H1 (cell line): Measurements from ENCODE around the gene DYNLT1. TPM values are rescaled to one million over a fixed set of nuclear protein-coding genes. Genes with fewer than 3 reads are reported as not detected.

Source experiments
- CTCF ChIA-PET: fragments of 300-600 bp; sonication (Branson Sonifier 250); formaldehyde crosslinking; loops from one replicate; lab custom pipeline; 2021; ENCODE audit not compliant: partially characterized antibody; lab: Charles Lee
- POLR2A ChIA-PET: fragments of 300-600 bp; sonication (Branson Sonifier 250); formaldehyde crosslinking; loops from one replicate; lab custom pipeline; 2021; ENCODE audit warnings: inconsistent platforms; ENCODE audit not compliant: partially characterized antibody; lab: Charles Lee
- DNase-seq, 2 experiments: peaks; one replicate each; pipeline versions ENCODE4 v3.0.0 to v3.0.0-alpha.2; 2010 to 2022; ENCODE audit warnings: low spot score in 2 of 2, low read depth in 1 of 2, mixed read lengths in 1 of 2
- FAIRE-seq: peaks from 2 replicates; lab custom pipeline; 2011; peaks lifted over from hg19 to GRCh38; lab: Jason Lieb, UNC
- H2AFZ ChIP-seq: 2 replicates; pipeline ENCODE4 v1.8.1; 2012; ENCODE audit warnings: low read length, inconsistent platforms
- H2AK5ac ChIP-seq: 2 replicates; pipeline ENCODE4 v1.6.1; 2013; ENCODE audit warnings: low read depth, low read length
- H2BK120ac ChIP-seq: replicated peaks from 2 replicates; pipeline ENCODE3; 2013; ENCODE audit warnings: low read depth, low read length, inconsistent platforms
- H2BK12ac ChIP-seq: 2 replicates; pipeline ENCODE4 v1.6.1; 2013; ENCODE audit warnings: low read depth, low read length
- H2BK15ac ChIP-seq: 2 replicates; pipeline ENCODE4 v1.6.1; 2013; ENCODE audit warnings: low read length
- H2BK20ac ChIP-seq: 2 replicates; pipeline ENCODE4 v1.6.1; 2013; ENCODE audit warnings: low read length
- H2BK5ac ChIP-seq: 2 replicates; pipeline ENCODE4 v1.6.1; 2013; ENCODE audit warnings: low read depth, low read length
- H3K14ac ChIP-seq: 2 replicates; pipeline ENCODE4 v1.6.1; 2013; ENCODE audit warnings: inconsistent platforms; ENCODE audit not compliant: insufficient read length
- H3K18ac ChIP-seq: 2 replicates; pipeline ENCODE4 v1.6.1; 2013; ENCODE audit warnings: low read length; ENCODE audit errors: extremely low read depth
- H3K23ac ChIP-seq: 2 replicates; pipeline ENCODE4 v1.6.1; 2013; ENCODE audit warnings: inconsistent platforms; ENCODE audit not compliant: insufficient read length
- H3K23me2 ChIP-seq: 2 replicates; pipeline ENCODE4 v1.6.1; 2013; ENCODE audit warnings: low read depth, low read length
- H3K27ac ChIP-seq: 2 replicates; pipeline ENCODE4 v1.6.1; 2011; ENCODE audit warnings: low read depth, low read length, inconsistent platforms
- H3K27me3 ChIP-seq, 4 experiments: replicated peaks in 1 of 4; 1 replicate in 1 of 4; 2 replicates in 3 of 4; pipeline versions ENCODE4 v1.6.1 to v1.8.1; 2011 to 2013; ENCODE audit warnings: low read length in 3 of 4, mild to moderate bottlenecking in 3 of 4, inconsistent platforms in 2 of 4, mixed read lengths in 2 of 4, moderate library complexity in 1 of 4; ENCODE audit not compliant: control insufficient read depth in 3 of 4, insufficient read depth in 3 of 4; ENCODE audit errors: extremely low read depth in 1 of 4
- H3K36me3 ChIP-seq, 4 experiments: 2 replicates each; pipeline versions ENCODE4 v1.6.1 to v1.8.1; 2011 to 2013; ENCODE audit warnings: mild to moderate bottlenecking in 4 of 4, low read length in 3 of 4, moderate library complexity in 2 of 4, control low read depth in 1 of 4, inconsistent platforms in 1 of 4; ENCODE audit not compliant: insufficient read depth in 4 of 4, control insufficient read depth in 2 of 4
- H3K4ac ChIP-seq: replicated peaks from 2 replicates; pipeline ENCODE3; 2013; ENCODE audit warnings: low read length, low read depth, mixed read lengths, inconsistent platforms; ENCODE audit not compliant: insufficient read length
- H3K4me1 ChIP-seq, 4 experiments: replicated peaks in 1 of 4; 1 replicate in 1 of 4; 2 replicates in 3 of 4; pipeline versions ENCODE4 v1.6.1 to v1.8.1; 2011 to 2013; ENCODE audit warnings: low read length in 3 of 4, inconsistent platforms in 2 of 4, mixed read lengths in 1 of 4; ENCODE audit not compliant: insufficient read depth in 4 of 4, control insufficient read depth in 3 of 4
- H3K4me2 ChIP-seq, 2 experiments: 2 replicates each; pipeline versions ENCODE4 v1.6.1 to v1.8.1; 2011 to 2013; ENCODE audit warnings: low read depth in 2 of 2, low read length in 2 of 2, control low read depth in 1 of 2, inconsistent platforms in 1 of 2, mild to moderate bottlenecking in 1 of 2; ENCODE audit not compliant: insufficient read depth in 1 of 2
- H3K4me3 ChIP-seq, 4 experiments: fragments of 200-600, 300-600 bp in 1 of 4; sonication (generic), shearing (Covaris generic), sonication (Bioruptor Twin) in 1 of 4; 2 replicates each; pipeline versions ENCODE4 v1.5.1 to v1.8.1; 2011 to 2016; ENCODE audit warnings: low read length in 4 of 4, low read depth in 3 of 4, control low read depth in 2 of 4, inconsistent platforms in 2 of 4, mild to moderate bottlenecking in 2 of 4, mixed read lengths in 1 of 4, moderate library complexity in 1 of 4; ENCODE audit not compliant: insufficient read depth in 2 of 4; ENCODE audit errors: extremely low read depth in 1 of 4
- H3K56ac ChIP-seq: replicated peaks from 2 replicates; pipeline ENCODE3; 2013; ENCODE audit warnings: low read depth, mild to moderate bottlenecking, mixed read lengths, low read length, inconsistent platforms; ENCODE audit not compliant: insufficient read length
- H3K79me1 ChIP-seq: 2 replicates; pipeline ENCODE4 v1.6.1; 2013; ENCODE audit warnings: low read depth, low read length, control low read depth
- H3K79me2 ChIP-seq, 2 experiments: 2 replicates each; pipeline versions ENCODE4 v1.6.1 to v1.8.1; 2012 to 2013; ENCODE audit warnings: low read length in 2 of 2, mild to moderate bottlenecking in 2 of 2, inconsistent platforms in 1 of 2; ENCODE audit not compliant: insufficient read depth in 2 of 2, control insufficient read depth in 1 of 2
- H3K9ac ChIP-seq, 4 experiments: replicated peaks in 1 of 4; 1 replicate in 1 of 4; 2 replicates in 3 of 4; pipeline versions ENCODE4 v1.6.1 to v1.8.1; 2011 to 2013; ENCODE audit warnings: low read depth in 3 of 4, low read length in 3 of 4, control low read depth in 2 of 4, mild to moderate bottlenecking in 2 of 4, moderate library complexity in 2 of 4, inconsistent platforms in 1 of 4; ENCODE audit errors: extremely low read depth in 1 of 4
- H3K9me3 ChIP-seq, 2 experiments: 2 replicates each; pipeline versions ENCODE4 v1.6.1 to v1.8.1; 2012 to 2013; ENCODE audit warnings: mild to moderate bottlenecking in 2 of 2, moderate library complexity in 2 of 2, control low read depth in 1 of 2, inconsistent platforms in 1 of 2, low read depth in 1 of 2, low read length in 1 of 2, mixed read lengths in 1 of 2; ENCODE audit not compliant: insufficient read depth in 2 of 2
- H4K20me1 ChIP-seq, 2 experiments: replicated peaks in 1 of 2; 2 replicates each; pipeline versions ENCODE3 to v1.8.1; 2011 to 2013; ENCODE audit warnings: inconsistent platforms in 2 of 2, low read length in 2 of 2, mild to moderate bottlenecking in 1 of 2; ENCODE audit not compliant: insufficient read depth in 2 of 2, control insufficient read depth in 1 of 2
- H4K5ac ChIP-seq: 2 replicates; pipeline ENCODE4 v1.6.1; 2013; ENCODE audit warnings: low read length, low read depth, mixed read lengths, inconsistent platforms; ENCODE audit not compliant: insufficient read length
- H4K8ac ChIP-seq: 2 replicates; pipeline ENCODE4 v1.8.0; 2013; ENCODE audit warnings: mild to moderate bottlenecking, moderate library complexity, low read length, inconsistent platforms; ENCODE audit not compliant: insufficient read depth; ENCODE audit errors: extremely low read depth
- H4K91ac ChIP-seq: replicated peaks from 2 replicates; pipeline ENCODE3; 2013; ENCODE audit warnings: low read length, mixed read lengths, inconsistent platforms; ENCODE audit not compliant: insufficient read length
- RNF2 ChIP-seq: fragments of 200-900, 300-1000 bp; sonication (generic); IDR thresholded peaks from 2 replicates; pipeline ENCODE4 v1.7.1; 2016; ENCODE audit warnings: borderline replicate concordance, low read depth, mild to moderate bottlenecking, antibody characterized with exemption, low read length; ENCODE audit not compliant: poor library complexity, severe bottlenecking; ENCODE audit errors: missing control alignments
- TEAD4 ChIP-seq: IDR thresholded peaks from 2 replicates; pipeline ENCODE4 v1.6.1; 2012; ENCODE audit warnings: low read depth, low read length, inconsistent platforms, mixed read lengths
- WGBS, 2 experiments: shearing (Covaris generic) in 1 of 2; methylation state at CpG; one replicate each; pipeline versions ENCODE4 v1.1.6 to v1.1.7; 2013 to 2015; ENCODE audit warnings: low lambda C conversion rate in 2 of 2, mixed read lengths in 2 of 2, inconsistent platforms in 1 of 2, low coverage in 1 of 2, missing lambda C conversion rate in 1 of 2; ENCODE audit not compliant: insufficient replicate concordance in 2 of 2, insufficient coverage in 1 of 2, insufficient read length in 1 of 2; ENCODE audit errors: extremely low coverage in 1 of 2, missing lambda C conversion rate in 1 of 2; 5-methylcytosine and 5-hydroxymethylcytosine counted together
- polyA plus RNA-seq, 7 experiments: library from polyadenylated mRNA; depleted of rRNA in 3 of 7; stranded (reverse) in 5 of 7; unstranded in 2 of 7; fragments of >200 nt in 5 of 7; fragments of 200-250 nt in 2 of 7; gene quantifications; 1 replicate in 5 of 7; 2 replicates in 1 of 7; 4 replicates in 1 of 7; pipeline versions ENCODE4 v1.2.1 to v1.2.3, GENCODE V29; 2011 to 2013; ENCODE audit warnings: missing spikeins in 2 of 7, mixed read lengths in 2 of 7
- total RNA-seq: library from RNA; stranded (reverse); fragmentation: NEBNext Ultra II Directional; extraction: Animal tissue kit (Norgen Biotek cat#: 25700); gene quantifications from 2 replicates; pipeline ENCODE4 v1.2.1, GENCODE V29; 2021

Gene DYNLT1
- total and polyA plus RNA-seq, 2 of the 8 experiments (the other 6 are each of a cell fraction or from before 2014, with no cell fraction given) = 119 to 245 TPM

DNA sequence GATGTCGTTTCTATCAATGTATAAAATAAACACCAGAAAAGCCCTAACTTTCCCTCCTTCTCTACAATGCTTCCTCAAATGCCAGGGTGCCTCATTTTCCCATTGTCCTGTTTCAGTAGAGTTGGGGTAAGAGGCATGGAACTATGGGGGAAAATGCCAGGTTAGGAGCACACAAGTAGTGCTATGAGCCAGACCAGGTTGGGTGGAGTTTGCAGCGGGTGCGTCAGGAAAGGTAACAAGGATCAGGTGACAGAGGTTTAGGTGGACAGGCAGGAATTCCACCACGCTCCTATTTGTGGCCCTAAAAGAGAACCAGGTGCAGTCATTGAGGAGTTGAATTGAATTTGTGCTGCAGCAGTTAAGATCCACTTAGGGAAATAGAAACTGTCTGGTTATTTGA, 41.8 kb upstream of the DYNLT1 start:
- no peak for DNase-seq
- Histone ChIP-seq H3K23ac (no peak overlapping the region), H3K79me1 (no peaks in the 10 kb centered on the region), H3K56ac (no peak overlapping the region), H4K8ac (no peak overlapping the region), H2BK5ac (no peak overlapping the region; the same call in 1 of the 2 replicates), H3K9me3 (no peaks in the 10 kb centered on the region), H3K4me2 (no peak overlapping the region), H2BK15ac (no peak overlapping the region), H3K36me3 (no peaks in the 10 kb centered on the region), H2AFZ (0 out of 2 replicates have a peak overlapping the region, but pooled peaks have one; percentile 48), H3K4me3 (no peak overlapping the region), H3K27me3 (no peaks in the 10 kb centered on the region), H2BK20ac (no peak overlapping the region), H3K18ac (no peak overlapping the region), H3K79me2 (no peaks in the 10 kb centered on the region), H2BK120ac (no peak overlapping the region), H4K91ac (no peak overlapping the region), H4K20me1 (no peaks in the 10 kb centered on the region), H3K4ac (no peak overlapping the region), H3K27ac (no peak overlapping the region), H4K5ac (no peak overlapping the region), H3K14ac (no peak overlapping the region), H3K23me2 (no peaks in the 10 kb centered on the region), H2AK5ac (no peak overlapping the region), H3K4me1 (no peaks in the 10 kb centered on the region), H2BK12ac (no peak overlapping the region), H3K9ac (no peak overlapping the region)
- ChIA-PET POLR2A (no interaction called here), CTCF (interaction anchor here (1.3 to 7.7 kb wide), 3 partner anchors 21 to 25 kb away, joined by 6 to 104 read pairs (median 17); no protein-coding TSS in a partner anchor)
- no peak for FAIRE-seq
- 58% methylated on average over 4 of the region's 4 CpGs; no CpG with 5 or more reads in 1 of the 2 experiments for WGBS, 2 experiments
- TF ChIP-seq TEAD4 (peak; percentile 33; the same call in 1 of the 2 replicates), RNF2 (no peak)
